ENCODE results near the gene SPRED2.

SPRED2 gene

GRCh38 chr2:65413106-65413505 is 19.3 kb downstream of the SPRED2 start:
- DNase-seq, result no peak

- DNase-seq, result no peak
Measured at GRCh38 chr2:65411056-65411795, 21.2 kb downstream of the SPRED2 start.

- no peak for DNase-seq
Measured at GRCh38 chr2:65409045-65409444, 23.4 kb downstream of the SPRED2 start.

GRCh38 chr2:65407240-65407639 is 25.2 kb downstream of the SPRED2 start:
- DNase-seq, result no peak

DNA sequence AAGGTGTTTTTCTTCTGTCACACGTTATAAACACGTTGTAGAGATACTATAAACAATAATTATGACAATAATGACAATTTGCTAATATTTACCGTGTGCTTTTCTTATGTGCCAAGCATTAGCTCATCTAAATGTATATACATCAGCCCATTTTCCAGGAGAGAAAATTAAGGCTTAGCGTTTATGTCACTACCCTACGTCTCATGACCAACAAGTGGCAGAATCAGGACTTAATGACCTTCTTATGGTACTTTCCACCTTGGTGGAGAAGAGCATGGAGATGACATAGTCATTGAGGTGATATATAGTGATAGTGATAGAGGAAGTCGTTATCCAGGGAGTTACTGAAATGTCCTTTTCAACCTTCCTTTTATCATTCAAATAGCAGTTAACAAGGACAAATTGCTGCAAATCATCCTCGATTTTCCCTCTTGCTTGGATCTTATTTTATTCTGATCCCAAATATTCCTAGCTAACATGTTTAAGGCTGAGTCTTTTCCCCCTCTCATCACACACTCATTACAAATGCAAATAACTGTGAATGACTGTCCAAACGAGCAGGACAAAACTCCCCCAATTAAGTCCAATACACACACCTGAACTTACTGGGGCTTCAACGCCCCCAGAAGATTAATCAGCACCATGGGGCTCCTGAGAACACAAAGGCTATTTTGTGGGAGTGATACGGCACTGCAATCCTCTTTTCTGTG is 27.3 kb downstream of the SPRED2 start:
- DNase-seq, result no peak

GRCh38 chr2:65403529-65403915 is 28.9 kb downstream of the SPRED2 start:
- no peak for DNase-seq

DNA sequence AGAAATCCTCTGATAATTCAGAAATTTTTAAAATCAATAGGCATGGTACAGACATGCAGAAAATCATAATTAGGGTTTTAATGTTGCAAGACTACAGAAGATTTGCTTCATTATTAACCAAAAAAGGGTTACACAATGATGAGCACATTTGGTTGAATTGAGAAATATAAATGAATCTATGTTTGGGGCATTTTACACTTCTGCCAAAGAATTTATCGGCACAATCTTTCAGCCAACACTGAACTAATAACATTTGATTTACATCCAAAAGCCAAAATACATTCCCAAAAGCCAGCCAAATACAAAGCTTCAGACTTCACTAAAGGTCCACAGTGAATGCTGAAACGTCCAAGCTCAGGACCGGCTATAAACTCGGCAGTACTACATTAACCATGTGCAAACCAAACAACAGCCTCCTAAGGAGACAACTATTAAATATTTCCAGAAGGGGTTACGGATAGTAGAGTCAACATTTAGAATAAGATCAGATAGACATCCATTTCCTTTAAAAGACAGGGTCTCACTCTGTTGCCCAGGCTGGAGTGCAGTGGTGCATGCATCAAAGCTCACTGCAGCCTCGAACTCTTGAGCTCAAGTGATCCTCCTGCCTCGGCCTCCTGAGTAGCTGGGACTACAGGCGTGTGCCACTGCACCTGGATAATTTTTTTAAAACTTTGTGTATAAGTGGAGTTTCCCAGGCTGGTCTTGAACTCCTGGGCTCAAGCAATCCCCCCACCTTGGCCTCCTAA is 29.4 kb downstream of the SPRED2 start:
- DNase-seq, result no peak

- no peak for DNase-seq
Measured at GRCh38 chr2:65402323-65402722, 30.1 kb downstream of the SPRED2 start.

GRCh38 chr2:65397122-65397521 is 35.3 kb downstream of the SPRED2 start:
- no peak for DNase-seq

DNA sequence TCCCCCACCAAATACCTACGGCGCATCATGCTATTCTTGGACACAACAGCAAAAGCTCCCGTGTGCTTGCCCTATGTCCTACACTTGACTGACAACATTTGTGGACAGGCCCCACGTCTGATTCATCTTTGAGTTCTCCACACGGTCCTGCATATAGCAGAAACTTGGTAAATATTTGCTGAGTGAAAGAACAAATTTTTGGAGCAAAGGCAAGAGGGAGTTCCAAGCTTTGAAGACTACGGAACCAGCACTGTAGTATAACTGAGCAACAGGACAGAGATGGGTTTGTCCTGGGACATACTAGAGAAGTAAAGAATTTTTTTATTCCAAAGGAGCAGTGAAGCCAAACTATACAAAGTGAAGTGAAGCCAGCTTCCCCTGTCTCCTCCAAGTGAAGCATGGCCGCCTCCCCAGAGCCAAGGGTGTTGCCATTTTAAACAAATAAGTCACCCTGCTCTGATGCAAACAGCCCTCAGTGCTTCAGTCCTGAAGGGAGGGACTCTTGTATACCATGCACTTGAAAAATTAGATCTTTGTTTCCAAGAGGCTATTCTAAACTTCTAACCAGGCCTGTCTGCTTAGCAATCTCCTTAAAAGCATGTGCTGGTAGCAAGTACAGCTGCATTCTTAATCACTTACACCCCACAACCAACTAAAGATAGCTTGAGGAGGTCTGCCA is 35.9 kb downstream of the SPRED2 start:
- no peak for DNase-seq

DNA sequence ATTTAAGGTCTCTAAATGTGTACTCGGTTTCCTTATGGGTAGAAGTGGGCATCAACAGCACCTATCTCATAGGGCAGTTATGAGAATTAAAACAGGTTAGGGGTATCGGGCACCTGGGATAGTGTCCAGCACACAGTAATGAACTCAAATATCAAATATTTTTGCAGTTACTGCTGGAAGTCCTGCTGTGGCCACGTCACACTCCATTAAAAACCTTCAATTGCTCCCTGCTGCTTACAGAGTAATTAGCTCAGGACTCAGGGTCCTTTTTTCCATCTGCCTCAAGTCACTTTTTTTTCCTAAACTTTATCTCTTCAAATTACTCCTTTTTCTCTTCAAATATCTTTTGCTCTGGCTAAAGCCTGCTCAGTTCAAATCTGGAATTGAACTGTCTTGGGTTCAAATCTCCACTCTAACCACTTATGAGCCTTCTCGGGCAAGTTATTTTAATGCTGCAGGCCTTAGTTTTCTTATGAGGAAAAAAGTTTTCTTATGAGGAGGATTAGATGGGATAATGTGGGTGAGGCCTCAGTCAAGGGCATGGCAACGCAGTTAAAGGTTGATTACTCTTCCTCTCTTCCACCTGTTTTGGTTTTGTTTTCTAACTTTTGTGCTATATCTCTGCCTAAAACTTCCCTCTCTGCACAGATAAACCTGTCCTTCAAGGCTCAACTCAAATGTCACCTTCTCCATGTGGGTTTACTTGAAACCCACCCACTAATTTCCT is 36.6 kb downstream of the SPRED2 start:
- DNase-seq, result no peak

DNA sequence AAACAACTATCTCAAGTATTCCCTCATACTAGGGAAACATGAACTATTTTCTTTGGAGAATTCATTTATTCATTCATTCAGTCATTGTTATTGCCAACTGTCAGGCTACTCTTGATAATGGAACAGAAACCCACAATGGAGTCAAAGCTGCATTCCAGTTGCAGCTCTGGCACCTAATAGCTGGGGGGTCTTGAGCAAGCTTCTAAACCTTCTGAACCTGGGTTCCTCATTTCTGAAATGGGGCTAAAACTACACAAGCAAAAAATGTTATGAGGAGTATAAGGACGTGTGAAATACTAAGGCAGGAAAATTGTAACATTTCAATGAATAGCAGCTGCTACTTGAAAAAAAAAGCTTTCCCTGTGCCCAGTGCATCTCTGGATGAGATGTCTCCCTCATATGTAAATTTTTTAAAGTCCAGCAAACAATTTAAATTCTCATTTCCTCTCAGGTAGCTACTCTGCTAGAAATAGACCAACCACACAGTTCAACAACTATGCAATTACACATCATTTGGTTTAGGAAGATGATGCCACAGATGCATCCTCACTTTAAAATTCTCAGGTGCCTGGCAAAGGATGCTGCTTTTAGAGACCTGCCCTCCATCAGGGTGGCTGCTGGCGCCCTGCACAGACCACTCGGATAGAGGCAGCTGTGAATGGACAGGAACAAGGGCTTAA is 38.5 kb downstream of the SPRED2 start:
- no peak for DNase-seq

- no peak for DNase-seq
Measured at GRCh38 chr2:65393046-65393445, 39.4 kb downstream of the SPRED2 start.

DNA sequence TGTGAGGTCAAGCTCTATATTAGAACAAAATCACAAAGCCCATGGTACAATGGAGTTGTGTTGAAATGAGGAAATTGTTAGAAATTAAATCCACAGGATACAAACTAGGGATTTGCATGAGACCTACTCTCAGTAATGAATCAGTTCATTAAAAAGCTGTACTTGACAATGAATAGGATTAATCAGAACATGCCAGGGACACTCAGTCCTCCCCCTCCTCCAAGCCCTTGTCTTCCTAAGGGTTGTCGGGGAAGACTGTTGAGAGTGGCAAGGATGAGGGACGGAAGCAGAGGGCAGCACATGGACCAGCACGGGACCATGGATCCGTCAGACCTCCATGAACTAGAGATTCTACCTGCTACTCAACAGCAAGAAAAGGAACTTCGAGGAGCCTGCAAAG is 39.8 kb downstream of the SPRED2 start:
- no peak for DNase-seq

- no peak for DNase-seq
Measured at GRCh38 chr2:65390134-65390533, 42.3 kb downstream of the SPRED2 start.

GRCh38 chr2:65389476-65389875 is 42.9 kb downstream of the SPRED2 start:
- no peak for DNase-seq

DNA sequence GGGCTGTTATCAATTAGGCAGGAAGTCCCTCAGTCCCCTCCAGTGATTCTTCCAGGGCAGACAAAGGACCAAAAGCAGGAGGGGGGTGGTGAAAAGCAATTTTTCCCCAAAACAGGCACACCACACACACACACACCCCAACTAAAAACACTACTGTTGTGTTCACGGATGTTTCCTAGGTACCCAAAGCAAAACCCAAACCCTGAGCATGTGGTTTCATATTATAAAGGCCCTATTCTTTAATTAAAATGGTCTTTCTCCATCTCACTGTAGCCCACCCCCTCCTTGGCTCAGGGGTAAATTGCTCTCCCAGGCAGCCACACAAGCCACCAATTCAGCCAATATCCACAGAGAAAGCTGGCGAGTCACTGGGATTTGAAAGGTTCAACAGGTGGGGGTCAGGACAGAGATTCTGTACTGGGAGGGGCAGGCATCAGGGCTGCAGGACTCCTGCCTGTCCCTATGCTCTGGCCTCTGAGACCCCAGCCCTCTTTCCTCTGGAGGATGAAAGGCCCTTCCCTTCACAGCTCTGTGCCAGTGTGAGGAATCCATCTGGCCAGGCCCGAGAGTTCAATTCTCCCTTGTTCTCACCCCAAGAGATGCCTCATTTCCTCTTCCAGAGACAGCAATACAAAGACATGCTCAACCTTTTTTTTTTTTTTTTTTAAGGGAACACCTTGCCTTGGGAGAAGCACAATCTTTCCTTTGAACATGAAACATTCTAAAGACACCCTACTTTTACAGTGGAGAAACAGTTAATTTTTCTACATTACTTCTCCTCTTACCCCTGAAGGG is 43.6 kb downstream of the SPRED2 start:
- DNase-seq, result no peak

DNA sequence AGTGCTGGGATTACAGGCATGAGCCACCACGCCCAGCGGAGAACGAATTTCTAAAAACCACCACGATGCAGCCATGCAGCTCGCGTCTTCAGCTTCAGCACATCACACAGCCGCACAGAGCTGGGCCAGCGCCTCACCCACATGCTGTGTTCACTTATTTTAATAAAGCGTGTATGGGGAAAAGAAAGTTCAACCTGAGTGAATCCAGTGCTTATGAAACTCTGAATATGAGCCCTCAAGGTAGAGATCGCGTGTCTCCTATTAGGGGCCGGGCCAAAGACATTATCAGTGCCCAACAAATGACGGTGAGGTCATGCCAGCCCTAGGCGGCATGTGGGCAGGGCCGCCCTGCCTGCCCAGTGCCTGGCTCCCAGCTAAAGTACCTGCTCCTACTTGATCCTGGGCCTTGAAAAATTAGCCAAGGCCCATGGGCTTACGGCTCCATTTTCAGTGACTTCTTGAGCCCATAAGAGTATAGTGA is 44.3 kb downstream of the SPRED2 start:
- DNase-seq, result no peak

DNA sequence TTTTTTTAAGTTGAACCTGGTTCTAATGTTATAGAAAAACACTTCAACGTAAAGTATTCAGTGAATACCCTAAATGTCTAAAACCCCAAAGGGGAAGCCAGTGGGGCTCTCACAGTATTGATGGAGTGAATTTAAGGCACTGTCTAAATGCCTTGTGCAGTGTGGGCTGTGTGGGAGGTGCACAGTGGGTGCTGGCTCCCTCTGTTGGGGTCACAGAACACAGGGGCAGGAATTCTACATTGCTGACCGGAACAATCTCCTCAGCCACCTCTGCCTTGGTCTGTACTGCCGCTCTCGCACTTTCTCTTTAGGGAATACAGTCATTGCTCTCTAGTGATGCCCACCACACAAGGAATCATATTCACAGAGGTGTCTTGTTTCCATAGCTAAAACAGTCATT is 45.4 kb downstream of the SPRED2 start:
- no peak for DNase-seq

DNA sequence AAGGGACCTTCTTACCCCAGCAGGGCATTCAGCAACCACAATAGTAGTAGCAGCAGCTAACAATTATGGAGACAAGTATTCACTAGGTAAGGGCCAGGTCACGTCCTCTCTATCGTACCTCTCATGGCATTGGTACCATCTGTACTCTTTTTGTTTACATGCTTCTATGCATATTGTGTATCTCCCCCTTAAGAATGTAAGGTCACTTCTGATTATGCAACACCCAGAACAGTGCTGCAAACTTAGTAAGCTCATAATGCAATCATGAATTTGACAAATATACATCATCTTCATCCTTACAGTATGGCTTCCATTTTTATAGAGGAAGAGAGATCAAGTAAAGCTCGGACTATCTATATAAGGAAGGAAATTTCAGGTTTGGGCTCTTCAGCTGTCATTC is 46.1 kb downstream of the SPRED2 start:
- no peak for DNase-seq
